Ramos (cell line): ENCODE measurements around the gene NDUFS8.

ENCODE experiments used
- in situ Hi-C: fragments of 300-500 bp; cut with MboI; formaldehyde crosslinking; loops from one replicate; pipeline ENCODE4 v1.14.3; 2022; ENCODE audit warnings: low sequenced_read_pairs; ENCODE audit not compliant: unreplicated experiment

The NDUFS8 gene

DNA sequence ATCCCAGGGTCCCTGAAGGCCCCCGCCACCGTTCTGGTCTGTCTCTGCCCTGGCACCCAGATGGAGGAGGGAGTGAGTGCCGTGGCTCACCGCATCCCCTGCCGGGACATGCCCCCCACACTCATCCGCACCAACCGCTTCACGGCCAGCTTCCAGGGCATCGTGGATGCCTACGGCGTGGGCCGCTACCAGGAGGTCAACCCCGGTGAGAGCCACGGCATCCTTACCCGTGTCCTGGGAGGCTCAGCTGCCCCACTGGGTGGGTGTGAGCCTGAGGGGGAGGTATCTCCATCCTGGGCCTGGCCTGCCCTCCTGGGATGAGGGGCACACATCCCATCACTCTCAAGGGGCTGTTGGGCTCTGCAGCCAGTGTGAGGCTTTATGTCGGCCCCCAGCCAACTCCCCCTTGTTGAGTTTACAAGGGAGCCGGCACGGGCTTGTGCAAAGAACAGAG is 14.4 kb downstream of the NDUFS8 start:
- in situ Hi-C loops = no loop called here

DNA sequence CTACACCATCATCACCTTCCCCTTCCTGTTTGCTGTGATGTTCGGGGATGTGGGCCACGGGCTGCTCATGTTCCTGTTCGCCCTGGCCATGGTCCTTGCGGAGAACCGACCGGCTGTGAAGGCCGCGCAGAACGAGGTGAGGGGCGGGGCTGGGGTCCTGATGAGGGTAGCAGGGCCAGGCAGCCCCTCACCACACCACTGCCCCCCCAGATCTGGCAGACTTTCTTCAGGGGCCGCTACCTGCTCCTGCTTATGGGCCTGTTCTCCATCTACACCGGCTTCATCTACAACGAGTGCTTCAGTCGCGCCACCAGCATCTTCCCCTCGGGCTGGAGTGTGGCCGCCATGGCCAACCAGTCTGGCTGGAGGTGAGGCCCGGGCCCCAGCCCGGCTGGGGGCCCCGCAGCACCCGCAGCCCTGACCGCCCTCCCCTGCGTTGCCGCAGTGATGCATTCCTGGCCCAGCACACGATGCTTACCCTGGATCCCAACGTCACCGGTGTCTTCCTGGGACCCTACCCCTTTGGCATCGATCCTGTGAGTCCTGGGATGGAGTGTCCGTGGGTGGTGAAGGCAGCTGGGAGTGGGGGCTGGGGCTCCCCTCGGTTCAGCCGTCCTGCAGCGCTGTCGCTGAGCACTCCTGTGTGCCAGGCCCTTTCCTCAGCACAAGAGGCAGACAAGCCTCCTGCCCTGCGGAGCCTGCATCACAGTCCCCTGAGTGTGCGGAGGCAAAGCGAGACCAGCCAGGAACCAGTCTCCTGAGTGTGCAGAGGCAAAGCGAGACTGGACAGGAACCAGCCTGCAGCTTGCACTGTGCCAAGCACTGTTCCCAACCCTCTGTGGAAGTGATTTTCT is 17.2 kb downstream of the NDUFS8 start:
- in situ Hi-C loops = no loop called here

DNA sequence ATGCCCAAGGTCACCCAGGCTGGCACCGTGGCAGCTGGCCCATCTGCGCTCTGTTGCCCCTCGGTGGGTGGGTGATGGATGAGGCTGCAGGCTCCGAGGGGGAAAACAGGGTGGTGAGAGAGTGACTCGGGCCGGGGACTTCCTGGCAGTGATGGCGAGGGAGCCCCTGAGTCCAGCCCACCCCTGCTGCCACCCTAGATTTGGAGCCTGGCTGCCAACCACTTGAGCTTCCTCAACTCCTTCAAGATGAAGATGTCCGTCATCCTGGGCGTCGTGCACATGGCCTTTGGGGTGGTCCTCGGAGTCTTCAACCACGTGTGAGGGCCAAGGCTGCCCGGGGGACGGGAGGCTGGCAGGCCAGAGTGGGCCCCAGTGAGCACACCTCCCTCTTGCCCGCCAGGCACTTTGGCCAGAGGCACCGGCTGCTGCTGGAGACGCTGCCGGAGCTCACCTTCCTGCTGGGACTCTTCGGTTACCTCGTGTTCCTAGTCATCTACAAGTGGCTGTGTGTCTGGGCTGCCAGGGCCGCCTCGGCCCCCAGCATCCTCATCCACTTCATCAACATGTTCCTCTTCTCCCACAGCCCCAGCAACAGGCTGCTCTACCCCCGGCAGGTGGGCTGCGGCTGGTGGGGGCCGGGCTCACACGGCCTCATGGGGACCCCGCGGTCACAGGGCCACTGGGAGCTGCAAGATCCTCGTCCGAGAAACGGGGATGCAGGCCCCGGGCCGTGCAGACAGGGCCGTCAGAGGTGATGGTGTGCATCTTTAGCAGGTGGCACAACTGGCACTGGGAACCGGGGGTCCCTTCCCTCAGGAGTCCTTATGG is 18.4 kb downstream of the NDUFS8 start:
- in situ Hi-C loops = no loop called here

DNA sequence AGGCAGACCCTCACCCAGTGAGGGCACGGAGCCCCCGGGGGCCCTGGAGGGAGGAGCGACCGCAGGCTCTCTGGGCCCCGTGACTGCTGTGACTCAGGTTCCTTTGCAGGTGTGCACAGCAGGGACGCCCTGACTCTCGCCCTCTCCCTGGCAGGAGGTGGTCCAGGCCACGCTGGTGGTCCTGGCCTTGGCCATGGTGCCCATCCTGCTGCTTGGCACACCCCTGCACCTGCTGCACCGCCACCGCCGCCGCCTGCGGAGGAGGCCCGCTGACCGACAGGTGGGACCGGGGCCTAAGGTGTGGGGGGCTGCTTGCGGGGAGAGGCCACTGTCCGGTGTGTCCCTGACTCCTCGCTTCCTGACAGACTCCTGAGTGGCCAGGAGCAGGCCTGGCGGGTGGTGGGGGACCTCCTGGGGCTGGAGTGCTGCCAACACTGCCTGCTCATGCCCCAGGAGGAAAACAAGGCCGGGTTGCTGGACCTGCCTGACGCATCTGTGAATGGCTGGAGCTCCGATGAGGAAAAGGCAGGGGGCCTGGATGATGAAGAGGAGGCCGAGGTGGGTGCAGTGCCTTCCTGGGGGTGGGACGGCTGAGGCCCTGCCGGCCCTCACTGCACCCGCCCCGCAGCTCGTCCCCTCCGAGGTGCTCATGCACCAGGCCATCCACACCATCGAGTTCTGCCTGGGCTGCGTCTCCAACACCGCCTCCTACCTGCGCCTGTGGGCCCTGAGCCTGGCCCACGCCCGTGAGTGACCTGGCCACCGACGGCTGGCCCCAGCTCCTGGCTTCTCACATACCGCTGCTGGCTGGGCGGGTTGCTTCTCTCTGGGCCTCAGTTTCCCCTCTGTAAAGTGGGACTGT is 19.3 kb downstream of the NDUFS8 start:
- in situ Hi-C loops = no loop called here

DNA sequence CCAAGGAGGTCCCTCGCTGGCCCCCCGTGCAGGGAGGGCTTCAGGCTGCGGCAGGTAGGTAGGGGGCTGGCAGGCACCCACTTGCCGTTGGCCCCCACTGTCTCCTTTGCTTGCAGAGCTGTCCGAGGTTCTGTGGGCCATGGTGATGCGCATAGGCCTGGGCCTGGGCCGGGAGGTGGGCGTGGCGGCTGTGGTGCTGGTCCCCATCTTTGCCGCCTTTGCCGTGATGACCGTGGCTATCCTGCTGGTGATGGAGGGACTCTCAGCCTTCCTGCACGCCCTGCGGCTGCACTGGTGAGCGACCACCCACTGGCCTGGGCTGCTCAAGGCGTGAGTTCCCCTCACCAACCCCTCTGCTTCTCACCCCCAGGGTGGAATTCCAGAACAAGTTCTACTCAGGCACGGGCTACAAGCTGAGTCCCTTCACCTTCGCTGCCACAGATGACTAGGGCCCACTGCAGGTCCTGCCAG is 19.9 kb downstream of the NDUFS8 start:
- in situ Hi-C loops = no loop called here

DNA sequence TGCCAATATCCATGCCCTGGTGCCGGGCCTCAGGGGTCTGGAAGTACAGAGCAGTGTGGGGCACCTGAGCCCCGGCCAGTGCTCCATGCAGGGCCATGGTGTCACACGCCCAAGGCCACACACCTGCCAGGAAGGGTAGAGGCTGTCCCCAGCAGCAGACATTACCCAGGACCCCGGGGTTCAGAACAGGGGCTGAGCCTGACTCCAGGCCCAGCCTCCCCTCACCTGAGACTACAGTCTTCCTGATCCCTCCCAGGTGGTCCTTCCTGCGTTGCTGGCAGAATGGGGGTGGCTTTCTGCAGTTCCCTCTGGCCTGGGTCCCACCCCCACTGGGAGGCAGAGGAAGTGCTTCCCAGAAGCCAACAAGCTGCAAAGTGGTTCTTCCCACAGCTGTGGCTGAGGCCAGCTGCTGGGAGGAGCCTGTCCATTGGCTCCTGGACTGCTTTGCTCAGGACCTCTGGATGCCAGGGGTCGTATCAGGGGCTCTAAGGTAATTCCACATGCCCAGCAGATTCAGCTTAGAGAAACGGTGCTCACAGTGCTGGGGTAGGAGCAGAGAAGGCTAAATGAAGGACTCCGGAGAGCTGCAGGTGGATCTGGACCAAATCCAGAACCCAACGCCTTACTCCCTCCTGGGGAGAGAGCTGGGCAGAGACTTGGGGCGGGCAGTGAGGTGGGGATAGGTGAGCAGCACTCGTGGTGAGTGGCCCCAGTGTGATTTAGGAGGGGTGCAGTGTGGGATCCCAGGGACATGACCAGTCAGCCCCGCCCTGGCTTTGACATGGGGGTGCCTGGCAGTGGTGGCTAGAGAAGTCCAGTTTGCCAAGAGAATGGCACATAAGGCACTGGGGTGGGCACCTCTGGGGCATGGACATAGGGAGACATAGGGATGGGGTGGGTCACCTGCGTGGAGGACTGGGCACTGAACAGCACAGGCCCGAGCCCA is 21.0 kb downstream of the NDUFS8 start:
- in situ Hi-C loops = no loop called here

DNA sequence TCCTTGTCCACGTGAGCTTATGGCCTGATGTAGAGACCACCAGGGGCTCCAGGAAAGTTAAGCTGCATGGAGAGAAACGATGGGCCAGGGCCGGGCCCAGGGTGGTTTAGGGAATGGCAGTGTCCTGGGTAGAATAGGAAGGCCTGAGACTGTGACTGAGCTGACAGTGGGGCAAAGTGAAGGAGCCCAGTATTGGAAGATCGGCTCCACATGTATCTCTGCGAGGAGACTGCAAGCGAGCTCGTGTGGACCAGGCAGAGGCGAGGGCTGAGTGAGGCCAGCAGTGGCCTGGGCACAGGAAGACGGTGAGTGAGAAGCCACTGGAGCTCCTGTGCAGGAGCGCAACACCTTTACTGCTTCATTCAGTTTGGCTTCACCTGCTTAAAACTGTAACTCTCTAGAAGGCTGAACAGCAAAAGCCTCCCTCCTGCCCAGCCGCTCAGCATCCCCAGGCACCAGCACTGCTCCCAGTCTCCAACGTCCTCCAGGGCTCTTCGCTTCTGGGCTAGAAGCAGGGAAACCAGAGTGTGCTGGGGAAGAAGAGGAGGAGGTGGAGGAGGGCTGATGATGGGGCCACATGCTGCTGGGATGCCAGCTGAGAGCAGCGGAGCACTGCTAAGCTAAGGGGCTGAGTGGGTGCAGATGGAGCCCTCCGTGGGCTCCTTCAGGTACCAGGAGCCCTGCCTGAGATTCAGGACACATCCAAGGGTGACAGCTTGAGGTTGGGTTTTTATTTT is 21.8 kb downstream of the NDUFS8 start:
- in situ Hi-C loops = no loop called here

DNA sequence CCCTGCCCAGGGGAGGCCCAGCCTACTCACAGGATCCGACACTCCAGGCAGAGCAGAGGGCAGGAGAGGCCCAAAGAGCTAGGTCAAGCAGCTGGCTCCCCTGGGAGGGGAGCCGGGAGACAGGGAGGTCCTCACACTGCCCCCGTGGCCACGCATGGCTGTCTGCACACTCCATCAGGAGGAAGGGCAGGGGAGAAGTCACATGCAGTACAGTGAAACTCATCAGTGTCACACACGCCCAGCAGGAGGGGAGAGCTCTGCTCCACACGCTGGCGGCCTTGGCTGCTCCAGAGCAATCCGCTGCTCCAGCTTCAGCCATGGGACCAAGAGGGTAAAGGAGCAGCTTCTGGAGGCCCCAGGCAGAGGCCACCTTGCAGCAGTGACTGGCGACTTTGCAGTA is 22.6 kb downstream of the NDUFS8 start:
- in situ Hi-C loops = no loop called here

DNA sequence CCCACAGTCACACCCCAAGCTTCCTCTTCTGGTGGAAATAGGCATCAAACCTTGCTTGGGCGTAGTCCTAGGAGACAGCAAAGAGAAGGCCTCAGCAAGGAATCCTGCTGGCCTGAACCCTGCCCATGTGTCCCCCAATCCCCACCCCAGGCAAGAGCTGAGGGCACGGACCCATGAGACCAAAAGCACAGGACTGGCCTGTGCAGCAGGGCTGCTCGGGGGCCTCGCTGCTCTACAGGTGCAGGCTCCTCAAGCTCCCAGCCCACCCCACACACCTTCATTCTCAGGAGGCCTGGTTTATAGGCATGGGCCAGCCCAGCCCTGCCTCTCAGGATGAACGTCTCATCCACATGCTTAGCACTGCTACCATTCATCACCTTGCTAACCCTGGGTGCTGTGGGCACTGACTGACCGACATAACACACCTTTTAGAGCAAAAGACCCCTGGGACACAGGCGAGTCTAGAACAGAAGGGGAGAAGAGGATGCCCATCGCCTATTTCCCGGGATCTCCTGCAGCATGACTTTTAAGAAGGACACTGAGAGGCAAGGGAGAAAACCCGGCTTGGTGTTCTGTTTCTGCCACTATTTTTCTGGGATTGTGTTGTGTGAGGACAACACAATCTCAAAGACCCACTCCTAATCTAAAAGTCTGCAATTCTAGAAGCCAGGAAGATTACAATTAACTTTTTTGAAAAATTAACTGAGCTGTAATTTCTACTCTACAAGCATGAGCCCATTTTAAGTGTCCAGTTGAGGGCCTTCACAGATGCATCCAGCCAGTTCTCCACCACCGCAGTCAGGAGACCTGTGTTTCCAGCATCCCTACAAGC is 23.7 kb downstream of the NDUFS8 start:
- in situ Hi-C loops = no loop called here

DNA sequence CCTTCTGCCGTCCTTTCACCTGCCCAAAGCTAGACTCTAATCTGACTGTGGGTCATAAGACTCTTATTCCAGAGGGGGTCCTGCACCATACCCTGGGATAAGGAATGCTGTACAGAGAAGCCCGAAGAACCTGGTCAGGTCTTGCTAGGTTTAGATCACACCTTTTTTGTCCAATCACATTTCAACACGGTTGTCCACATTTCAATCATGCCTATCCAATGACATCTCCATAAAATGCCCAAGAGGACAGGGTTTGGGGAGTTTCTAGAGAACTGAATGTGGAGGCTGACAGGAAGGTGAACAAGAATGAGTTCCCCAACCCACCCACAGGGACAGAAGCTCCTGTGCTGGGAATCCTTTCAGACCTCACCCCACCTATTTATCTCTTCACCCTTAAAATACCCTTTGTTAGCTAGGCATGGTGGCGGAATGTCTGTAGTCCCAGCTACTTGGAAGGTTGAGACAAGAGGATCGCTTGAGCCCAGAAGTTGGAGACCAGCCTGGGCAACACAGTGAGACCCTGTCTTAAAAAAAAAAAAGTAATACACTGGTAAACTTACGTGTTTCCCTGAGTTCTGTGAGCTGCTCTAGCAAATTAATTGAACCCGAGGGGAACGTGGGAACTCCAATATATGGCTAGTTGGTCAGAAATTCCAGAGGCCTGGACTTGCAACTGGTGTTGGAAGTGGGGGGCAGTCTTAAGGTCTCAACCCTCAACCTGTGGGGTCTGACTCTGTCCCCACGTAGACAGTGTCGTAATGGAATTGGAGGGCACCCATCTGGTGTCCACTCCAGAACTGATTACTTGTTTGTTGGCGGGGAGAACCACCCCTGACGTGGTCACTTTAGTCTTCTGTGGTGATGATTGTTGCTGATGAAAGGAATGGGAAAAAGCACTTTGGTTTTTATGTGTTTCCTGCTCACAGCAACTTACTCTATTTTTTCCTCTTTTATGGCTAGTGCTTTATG is 26.1 kb downstream of the NDUFS8 start:
- in situ Hi-C loops = no loop called here

DNA sequence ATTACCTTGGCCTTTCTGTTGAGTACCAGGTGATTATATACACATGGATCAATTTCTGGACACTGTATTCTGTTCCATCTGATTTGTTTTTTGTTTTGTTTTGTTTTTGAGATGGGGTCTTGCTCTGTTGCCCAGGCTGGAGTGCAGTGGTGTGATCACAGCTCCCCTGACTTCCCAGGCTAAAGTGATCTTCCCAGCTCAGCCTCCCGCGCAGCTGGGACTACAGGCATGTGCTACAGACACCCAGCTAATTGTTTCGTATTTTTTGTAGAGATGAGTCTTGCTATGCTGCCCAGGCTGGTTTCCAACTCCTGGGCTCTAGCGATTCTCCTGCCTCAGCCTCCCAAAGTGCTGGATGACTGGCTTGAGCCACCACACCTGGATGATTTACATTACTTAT is 27.3 kb downstream of the NDUFS8 start:
- in situ Hi-C loops = no loop called here

DNA sequence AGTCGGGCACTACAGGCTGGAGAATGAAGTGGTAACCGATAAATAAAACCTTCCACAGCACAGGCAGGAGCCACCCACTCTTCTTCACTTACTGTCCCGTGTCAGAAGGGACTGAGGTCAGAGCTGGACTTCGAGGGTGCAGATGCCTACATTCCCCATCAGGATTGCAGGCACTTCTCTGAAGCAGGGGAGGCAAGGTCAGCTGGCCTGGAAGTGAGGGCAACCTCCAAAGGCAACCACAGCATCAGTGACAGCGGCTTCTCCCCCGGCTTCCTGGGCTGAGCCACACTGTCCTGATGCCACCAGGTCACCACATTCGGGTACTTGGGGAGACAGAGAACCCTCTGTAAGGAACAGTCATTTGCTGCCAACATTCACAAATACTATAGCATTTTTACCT is 31.0 kb downstream of the NDUFS8 start:
- in situ Hi-C loops = no loop called here

DNA sequence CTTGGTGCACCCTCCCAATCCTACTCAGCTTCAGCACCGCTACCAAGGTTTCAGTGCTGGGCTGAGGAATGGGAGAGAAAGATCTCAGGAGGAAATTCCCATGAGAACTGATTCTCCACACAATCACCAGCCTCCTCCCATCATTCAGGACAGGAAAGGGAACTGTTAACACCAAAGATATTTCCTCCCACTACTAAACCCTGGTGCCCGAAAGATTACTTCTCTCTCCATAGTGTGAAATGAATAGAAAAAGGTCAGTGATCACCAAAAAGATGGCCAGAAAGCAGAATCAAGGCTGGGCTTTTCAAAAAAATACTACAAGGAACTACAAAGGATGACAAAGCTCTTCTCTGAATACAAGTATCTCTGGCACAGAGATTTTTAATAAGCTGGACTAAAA is 34.4 kb downstream of the NDUFS8 start:
- in situ Hi-C loops = no loop called here

DNA sequence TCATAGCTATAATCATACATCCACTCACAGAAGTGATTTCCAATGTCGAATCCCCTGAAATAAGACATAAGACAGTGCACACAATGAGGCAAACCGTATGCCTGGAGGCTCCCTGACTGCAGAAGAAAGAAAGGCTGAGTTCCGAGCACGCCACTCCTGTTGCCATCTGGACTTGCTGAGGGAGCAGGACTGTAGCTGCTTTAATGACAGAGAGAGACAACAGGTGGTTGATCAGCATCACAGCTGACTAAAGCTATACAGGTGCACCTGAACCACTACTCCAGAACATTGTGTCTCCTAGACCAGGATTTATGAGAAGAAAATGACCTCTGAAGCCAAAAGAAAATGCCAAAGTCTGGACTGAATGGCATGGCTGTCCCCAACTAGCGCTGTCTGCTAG is 35.4 kb downstream of the NDUFS8 start:
- in situ Hi-C loops = no loop called here

DNA sequence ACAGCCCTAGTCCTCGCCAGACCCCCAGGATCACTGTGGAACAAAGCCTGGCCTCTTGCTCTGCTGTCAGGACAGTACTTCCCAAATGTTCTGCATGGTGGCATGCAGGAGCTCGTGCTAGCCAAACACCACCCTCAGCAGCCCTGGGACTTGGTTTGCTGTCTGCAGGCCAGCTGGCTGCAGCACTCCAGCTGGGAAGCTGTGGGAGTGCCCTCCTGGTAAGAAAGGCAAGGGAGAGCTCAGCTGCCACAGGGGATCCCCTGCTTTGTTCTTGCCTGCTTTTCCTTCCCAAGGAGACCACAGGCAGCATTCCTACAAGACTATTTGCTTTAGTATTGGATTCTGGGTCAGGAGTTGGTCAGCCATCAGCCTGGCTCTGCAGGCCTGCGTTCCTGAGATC is 36.3 kb downstream of the NDUFS8 start:
- in situ Hi-C loops = no loop called here

DNA sequence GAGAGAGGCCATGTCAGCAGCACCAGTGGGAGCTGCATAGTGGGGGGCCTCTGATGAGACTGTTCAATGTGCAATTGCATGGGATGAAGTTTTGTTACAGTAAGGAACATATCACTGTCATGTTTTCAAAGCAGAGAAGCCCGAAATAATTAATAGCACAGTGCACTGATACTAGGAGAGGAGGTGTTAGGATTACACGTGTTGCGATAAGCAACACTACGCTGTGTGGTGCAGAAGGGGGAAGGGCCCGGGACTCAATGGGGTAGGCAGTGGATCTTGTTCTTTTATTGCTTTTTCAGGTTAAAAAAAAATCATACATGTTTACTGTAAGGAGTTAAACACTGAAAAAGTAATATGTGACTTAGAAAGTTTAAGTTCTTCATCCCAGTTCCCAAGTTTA is 37.5 kb downstream of the NDUFS8 start:
- in situ Hi-C loops = no loop called here
